GM18909 (cell line): ENCODE results near the gene PSD2.

Experiments used
- ATAC-seq: cut with Tn5 transposase; IDR thresholded peaks from one replicate; pipeline ENCODE4 v1.9.1; 2021; ENCODE audit warnings: mild to moderate bottlenecking; ENCODE audit not compliant: unreplicated experiment, poor library complexity

PSD2 gene

DNA sequence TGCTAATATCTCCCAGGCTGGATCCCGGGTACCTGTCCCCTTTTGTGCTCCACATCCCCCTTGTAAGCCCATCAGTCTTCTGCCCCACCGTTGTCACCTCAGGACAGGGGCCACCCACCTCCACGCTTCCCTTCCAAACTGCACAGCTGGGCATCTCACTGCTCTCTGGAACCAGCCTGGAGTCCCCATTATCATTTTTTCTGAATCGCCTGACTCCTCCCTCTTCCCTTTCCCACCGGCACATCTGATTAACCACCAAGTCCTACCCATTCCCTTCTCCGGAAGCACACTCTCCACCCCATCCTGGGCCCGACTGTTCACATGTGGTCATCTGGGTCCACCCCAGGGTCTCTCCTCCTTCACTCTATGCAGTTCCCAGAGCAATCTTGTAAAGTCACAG, 53.9 kb downstream of the PSD2 start:
- no peak for ATAC-seq

DNA sequence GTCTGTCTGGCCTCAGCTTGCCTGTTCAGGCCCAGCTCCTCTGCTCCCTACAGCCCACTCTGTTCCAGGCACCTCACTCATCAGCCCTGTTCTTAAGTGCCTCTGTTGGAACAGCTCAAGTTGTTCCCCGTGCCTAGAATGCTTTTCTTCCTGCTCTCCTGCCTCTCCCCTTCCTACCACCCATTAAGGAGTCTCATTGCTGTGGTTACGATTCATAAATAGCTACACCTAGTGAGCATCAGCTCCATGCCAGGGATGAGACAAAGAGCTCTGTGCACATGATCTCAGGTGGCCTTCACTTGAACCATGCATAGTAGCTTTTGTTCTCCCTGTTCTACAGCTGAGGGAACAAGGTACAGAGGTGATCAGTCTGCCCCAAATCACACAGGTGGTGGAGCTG, 54.3 kb downstream of the PSD2 start:
- ATAC-seq, result no peak

DNA sequence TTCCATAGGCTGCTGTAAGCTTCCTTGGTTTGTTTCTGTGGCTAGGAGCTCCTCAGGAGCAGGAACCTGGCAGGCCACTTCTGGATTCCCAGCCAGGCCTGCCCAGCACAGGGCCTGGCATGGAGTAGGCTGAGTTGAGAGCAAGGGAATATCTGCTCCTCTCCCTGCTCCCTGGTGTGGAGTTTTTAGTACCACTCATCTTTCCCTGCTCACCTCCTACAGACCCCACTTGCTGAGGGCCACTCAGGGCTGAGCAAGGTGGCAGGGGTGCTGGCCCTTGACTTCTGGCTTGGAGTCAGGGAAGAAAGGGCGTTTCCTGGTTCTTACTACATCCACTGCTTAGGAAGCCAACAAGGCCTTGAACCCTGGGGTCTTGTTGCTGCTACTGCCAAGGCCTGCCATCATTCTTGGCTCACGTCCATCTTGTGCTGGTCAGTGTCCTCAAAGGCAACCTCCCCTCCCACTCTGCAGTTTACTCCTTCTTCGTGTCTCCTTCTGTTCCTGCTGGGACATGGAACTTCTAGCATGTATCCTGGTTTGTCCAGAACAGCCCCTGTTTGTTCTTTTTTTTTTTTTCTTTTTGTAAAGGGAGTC, 54.9 kb downstream of the PSD2 start:
- no peak for ATAC-seq

DNA sequence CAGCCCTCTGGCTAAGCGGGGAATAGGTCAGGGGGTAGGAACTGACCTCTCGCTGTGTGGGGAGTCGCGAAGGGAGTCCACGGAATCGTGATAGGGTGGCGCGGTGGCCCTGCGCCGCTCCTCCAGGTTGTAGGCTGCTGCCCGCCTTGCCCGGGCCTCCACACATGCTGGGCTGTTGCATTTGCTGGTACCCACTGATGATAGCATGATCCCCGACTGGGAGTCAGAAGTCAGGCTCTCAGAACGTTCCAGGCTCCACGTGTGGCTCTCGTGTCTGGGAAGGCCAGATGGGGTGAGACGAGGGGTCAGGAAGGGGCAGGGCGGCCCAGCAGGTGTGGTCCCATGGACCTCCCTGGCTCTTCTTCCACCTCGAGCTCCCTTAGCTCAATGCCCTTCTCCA, 56.0 kb downstream of the PSD2 start:
- no peak for ATAC-seq

DNA sequence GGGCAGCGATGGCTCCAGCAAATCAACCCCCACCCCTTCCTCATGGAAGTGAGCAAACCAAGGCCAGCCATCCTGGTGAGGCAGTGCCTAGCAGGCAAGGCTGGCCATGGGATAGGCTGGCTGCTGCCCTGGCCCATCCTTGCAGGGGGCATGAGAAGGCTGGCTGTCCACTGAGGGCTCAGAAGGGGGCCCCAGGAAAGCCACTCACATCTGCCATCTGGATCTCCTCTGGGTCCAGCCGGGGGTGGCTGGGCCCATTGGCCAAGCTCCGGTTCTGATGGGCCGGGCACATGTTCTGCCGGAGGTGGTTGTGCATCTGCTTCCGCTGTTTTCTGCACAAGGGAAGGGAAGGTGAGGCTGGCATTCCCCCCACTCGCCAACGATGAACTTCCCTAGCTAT, 57.1 kb downstream of the PSD2 start:
- ATAC-seq, result no peak

DNA sequence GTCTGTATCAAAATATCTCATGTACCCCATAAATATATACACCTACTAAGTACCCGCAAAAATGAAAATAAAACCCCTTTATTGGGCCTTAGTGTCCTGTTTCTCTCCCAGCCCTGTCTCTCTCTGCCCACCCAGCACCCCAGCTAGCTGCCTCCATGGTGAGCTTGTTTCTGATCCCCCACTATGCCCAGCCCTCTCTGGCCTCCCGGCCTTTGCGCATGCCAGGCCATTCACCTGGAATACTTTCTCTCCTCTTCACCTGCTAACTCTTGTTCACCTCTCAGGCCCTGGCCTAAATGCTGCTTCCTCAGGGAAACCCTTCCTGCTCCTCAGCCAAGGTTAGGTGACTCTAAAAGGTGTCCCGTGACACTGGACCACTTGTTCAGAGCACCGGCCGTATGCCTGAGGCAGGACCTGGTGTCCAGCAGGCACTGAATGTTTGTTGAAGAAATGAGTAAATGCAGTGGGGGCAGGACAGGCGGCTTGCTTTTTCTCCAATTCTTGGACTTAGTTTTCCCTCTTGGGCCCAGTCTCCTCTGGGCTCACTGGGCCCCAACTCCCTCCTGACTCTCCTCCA, 58.5 kb downstream of the PSD2 start:
- no peak for ATAC-seq

DNA sequence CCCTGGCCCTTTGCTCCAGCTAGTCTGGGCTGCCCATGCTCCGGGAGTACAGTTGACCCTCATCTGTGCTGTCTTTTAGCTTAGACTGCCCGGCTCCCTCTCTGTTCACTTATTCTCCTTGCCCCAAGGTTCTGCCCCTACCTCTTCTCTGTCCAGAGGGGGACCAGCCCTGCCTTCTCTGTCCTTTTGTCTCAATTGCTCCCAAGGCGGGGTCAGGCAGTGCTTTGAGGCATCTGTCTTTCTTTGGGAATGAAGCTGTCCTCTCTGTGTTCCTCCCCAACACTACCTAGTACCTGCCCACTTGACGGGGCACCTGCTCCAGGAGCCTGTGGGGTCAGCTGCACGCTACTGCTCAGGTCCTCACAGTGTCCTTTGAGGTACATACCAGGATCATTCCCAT, 59.3 kb downstream of the PSD2 start:
- ATAC-seq, result no peak

DNA sequence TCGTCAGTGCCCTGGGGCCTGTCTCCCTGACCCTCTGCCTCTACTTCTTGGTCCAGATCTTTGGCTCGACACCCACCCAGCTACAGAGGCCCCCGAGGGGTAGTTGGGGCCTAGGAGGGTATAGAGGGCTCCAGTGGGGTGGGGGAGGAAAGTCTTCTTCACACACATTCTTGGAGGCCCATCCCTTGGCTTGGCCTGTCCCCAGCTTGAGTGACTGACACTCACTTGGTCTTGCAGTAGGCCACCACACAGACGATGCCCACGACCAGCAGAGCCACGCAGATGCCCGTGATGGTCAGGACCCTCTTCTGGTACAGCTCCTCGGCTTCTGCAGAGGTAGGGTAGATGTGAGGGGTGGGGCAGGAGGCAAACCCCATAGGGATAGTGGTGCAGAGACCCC, 59.8 kb downstream of the PSD2 start:
- ATAC-seq, result no peak

DNA sequence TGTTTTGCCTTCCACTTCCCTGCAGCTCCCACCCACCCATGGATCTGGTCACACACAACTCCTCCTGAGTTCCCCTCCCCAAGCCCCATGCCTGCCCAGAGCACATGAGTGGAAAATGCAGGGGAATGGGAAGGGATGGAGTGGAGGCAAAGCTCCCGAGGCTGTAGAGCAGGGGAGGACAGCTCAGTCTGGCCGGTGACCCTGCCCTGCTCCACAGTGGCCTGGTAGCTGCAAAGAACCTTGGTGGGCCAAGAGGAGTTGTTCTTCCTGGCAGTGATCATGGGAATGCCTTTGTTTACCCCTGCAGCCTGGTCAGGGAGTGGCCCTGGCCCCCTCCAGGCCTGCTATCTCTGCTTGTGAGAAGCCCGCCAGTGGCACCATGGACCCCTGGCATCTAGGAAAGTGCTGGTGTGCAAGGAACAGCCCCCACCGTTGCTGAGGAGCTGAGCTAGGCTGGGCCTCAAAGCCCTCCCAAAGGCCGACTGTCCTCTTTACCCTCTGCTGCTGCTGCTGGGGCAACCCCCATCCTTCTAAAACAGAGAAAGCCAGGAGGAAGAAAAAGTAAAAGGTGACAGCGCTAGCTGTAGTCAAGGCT, 60.4 kb downstream of the PSD2 start:
- ATAC-seq, result no peak

DNA sequence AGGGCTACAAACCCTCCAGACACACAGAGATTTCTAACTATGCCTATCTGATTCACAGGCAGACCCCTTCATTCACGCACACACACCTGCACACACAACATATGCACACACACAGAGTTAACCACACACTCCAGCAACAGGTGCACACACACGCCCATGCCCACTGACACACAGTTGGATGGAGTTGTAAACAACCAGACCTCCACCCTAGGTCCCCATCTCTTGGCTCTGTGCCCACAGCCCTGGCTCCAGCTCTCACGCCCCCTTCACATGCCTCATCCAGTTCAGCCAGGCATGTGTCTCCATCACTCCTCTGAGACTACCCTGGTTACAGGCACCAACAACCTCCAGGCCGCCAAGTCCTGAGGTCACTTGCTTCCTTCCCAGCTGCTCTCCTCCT, 61.1 kb downstream of the PSD2 start:
- no peak for ATAC-seq

DNA sequence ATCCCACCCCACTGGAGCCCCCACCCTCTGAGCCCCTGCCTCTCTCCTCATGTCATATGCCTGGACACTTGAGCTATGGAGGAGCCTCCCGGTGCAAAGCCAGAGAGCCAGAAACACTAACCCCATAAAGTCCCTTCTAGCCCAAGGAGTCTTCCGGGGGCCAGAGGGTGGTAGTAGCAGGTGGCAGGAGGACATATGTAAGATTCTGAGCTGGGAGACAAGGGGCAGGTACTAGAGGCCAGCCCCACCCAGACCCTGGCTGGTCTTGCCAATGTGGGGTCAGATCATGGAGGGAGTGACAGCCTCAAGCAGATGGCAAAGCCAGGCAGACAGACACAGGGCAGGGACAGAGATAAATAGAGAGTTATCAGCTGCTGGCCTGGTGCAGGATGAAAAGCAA, 63.4 kb downstream of the PSD2 start:
- no peak for ATAC-seq

DNA sequence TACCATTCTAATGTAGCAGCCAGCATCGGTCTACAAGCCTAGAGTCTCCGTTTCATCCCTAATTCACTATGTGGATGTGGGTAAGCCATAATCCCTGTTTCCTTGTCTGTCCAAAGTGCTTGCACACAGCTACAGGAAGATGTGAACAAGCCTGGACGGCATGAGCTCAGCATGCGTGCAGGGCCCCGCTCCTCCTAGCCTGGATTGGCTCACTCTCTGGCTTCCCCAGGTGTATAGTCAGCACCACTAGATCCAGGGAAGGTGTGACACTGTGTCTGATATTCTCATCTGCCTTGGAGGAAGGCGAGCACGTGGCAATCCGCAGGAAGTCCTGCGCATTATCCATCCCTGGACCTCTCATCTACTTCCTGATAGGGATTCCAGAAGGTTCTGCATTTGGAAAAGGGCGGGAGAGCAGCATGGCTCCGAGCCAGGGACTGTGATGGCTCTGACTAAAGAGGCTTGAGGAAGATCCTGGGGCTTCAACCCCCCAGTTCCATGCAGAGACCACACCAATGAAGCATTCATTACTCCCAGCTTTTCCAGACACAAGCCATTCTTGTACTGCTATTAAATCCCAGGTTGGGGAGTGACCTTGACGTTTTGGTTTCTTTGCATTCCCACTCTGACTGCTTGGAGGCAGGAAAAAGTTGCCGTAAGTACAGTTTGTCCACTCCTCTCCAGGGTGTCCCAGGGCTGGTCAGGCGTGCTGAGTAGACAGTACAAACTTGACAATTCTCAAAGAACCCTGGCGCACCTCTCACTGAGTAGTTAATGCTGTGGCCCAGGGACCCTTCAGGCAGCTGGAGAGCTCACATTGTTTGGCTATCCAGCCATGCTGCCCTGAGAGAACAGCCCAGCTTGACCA, 65.6 kb downstream of the PSD2 start:
- ATAC-seq, result no peak

DNA sequence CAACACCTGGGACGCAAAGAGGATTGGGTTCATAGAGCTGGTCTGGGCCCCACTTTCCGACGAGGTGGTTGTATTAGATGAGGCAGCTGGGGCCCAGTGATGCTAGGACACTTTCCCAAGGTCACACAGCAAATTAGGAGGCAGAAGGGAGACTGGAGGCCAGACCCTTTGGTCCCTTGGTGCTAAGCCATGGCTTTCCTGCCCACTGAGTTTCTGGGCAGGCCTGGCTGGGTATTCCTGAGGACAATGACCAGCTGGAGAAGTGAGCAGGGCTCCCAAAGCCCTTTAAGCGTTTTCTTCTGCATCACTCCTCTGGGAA, 66.2 kb downstream of the PSD2 start:
- no peak for ATAC-seq

DNA sequence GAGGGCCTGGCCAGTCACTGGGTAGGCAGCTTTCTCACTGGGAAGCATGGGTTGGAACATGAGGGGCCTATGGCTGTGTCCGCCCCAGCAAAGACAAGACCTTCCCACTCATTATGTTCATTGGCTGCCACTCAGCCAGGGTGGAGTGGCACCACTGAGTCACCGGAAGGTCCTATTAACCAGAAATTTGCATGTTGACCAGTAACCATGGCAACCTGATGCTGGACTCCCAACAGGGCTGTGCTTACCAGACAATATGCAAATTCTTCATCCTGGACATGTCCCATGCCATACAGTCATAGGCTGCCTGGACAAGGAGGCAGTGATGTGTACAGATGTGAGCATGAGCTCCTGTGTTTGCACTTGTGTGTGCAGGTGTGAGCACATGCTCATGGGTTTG, 66.7 kb downstream of the PSD2 start:
- ATAC-seq, result no peak

DNA sequence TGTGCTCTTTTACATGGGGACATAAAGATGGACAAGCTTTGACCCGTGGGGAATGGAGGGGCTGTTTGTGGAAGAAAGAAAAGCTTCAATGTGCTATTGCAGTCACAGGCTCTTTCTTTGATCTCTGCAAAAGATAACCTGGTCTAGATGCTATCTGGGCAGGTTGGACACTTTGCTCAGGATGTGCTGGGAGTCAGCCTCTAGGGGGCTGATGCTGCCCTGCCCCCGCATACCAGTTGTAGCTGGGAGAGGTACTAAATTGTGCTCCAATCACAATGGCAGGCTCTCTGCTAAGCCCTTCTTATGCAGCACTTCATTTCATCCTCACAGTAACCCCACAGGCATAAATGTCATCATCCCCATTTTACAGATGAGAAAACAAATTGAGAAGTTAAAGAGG, 67.2 kb downstream of the PSD2 start:
- no peak for ATAC-seq

DNA sequence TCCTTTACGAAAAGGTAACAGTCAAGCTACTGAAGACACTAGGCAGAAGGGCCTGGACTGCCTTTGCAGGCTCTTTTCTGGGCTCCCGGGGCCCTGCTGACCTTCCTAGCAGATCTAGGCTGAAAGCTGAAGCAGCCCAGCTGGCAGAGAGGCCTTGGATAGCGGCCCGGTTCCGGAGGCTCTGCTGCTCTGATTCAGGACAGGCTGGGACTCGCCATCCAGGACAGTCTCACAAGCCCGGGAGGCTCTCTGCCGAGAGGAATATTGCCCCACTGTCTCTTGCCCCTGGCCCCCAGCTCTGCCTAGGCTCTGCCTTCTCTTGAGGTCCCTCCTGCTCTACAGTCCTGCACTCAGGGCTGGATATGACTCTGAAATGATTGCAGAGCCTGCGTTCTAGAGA, 67.8 kb downstream of the PSD2 start:
- ATAC-seq, result no peak

DNA sequence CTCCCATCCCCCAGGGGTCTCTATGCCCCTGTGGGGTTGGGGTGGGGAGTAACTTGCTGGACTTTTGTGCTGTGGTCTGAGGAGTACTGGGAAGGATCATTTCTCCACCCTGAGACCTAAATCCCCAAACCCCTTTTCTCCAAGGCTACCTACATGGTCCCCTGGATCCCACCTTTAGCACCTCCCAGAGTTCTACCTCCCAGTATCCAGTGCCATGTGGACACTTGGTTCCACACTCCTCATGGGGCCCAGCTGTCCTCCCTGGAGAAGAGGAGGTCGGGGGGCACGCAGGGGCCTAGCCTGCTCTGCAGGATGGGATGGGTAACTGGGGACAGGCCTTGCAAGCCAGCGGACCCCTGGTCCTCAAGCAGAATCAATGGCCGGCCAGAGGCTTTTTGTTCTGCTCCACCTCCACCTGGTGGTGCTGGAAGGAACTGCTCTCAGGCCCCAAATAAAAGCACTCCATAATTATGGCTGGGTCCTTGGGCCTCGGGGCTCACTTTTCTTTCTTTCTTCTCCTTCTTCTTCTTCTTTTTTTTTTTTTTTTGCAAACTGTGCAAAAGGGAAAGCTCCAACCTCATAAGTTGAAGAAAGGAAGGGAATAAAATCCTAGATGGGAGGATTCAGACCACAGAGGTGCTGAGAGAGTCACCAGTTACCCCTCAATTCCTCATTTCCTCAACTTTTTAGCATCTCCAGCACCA, 68.4 kb downstream of the PSD2 start:
- peak; percentile 66 for ATAC-seq

DNA sequence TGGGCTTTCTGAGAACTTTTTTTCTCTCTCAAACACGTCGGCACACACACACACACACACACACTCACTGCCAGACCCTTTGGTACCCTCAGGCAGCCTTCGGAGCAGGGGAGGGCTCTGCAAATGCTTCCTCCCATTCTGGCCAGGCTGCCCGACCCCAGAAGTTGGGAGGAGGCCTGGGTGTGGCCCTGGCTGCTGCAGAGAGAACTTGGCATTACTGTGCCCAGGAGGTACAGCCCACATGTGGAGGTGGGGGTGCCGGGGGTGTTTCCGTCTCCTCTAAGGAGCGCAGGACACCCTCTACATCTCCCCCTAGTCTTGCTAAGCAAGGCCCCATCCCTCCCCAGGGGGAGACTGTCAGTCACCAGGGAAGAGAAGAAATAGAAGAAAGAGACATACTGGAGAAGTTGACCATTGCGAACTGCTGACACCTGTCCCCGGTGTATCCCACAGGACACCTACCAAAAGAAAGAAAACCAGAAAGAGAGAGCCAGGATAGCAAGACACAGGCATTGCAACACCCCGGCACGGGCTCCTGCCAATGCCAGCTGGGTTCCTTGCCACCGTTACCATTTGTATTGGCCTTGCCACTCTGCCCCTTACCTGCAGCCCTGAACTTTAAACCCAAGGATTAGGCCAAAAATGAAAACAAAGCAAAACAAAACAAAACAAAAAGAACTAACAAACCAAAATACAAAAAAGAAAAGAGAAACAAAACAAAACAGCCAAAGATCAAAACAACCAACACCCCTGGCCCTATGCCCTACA, 69.3 kb downstream of the PSD2 start:
- no peak for ATAC-seq

DNA sequence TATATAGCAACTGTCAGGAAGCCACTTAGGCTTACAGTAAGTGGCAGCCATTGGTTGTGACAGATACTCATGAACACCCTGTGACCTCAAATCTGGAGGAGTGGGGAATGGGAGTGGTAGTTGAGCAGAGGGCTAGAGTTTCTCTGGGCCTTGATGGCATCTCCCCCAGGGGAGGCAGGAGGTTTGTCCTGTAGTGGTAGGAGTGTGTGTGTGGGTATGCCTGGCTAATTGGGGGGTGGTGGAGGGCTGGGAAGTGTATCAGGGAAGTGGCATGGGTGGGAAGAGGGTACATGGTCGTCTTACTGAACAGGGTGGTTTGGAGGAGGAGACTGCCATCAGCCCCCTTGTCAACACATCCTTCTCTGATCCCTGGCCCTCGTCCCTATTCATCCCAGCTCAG, 71.5 kb downstream of the PSD2 start:
- no peak for ATAC-seq

DNA sequence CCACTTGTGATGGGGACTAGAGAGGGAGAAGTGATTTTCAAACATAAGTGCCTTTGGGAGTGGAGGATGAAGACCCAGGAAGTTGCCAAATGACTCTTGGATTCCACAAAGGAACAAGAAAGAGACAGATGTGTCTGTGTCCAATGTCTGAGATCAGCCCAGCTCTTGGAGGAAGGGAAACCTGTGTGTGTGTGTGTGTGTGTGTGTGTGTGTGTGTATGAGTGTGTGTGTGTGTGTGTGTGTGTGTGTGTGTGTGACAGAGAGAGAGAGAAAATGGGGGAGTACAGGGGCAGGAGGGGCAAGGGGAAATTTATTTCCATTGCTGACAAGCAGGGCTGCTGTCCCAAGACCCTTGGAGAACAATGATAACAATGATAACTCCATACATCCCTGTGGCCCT, 72.0 kb downstream of the PSD2 start:
- ATAC-seq, result no peak
